HL-60 (cell line): ENCODE results near the gene SPON2.

Experiments used
- DNase-seq, 2 experiments: peaks; one replicate each; pipeline ENCODE4 v3.0.0-alpha.2; 2010 to 2020; ENCODE audit warnings: low read depth in 1 of 2, low spot score in 1 of 2
- H3K27ac ChIP-seq: fragments of 250-450 bp; sonication (Bioruptor Pico); replicated peaks from 2 replicates; pipeline ENCODE4 v1.5.1; 2020; ENCODE audit warnings: mild to moderate bottlenecking, moderate library complexity
- H3K27me3 ChIP-seq: fragments of 250-450 bp; sonication (Bioruptor Pico); 2 replicates; pipeline ENCODE4 v1.5.1; 2021; ENCODE audit warnings: mild to moderate bottlenecking, moderate library complexity; ENCODE audit not compliant: insufficient read depth, poor library complexity, severe bottlenecking
- H3K4me3 ChIP-seq: replicated peaks from 2 replicates; pipeline ENCODE4 v1.5.1; 2011; ENCODE audit warnings: mild to moderate bottlenecking, control low read depth, low read length; ENCODE audit not compliant: insufficient read depth
- GABPA ChIP-seq: IDR thresholded peaks from 2 replicates; pipeline ENCODE4 v1.6.1; 2012; ENCODE audit warnings: low read depth
- POLR2AphosphoS5 ChIP-seq: IDR thresholded peaks from 2 replicates; pipeline ENCODE4 v1.6.1; 2012; ENCODE audit warnings: low read depth
- SPI1 ChIP-seq: IDR thresholded peaks from 2 replicates; pipeline ENCODE4 v1.6.1; 2012; ENCODE audit warnings: low read depth, mild to moderate bottlenecking, borderline replicate concordance
- TF ChIP-seq, protein P1 (sequence below): IDR thresholded peaks from 2 replicates; pipeline ENCODE4 v1.6.1; 2012; ENCODE audit warnings: low read depth; ENCODE audit not compliant: insufficient replicate concordance
- TF ChIP-seq, protein P2 (sequence below): IDR thresholded peaks from one replicate; pipeline ENCODE4 v1.5.1; 2011; ENCODE audit warnings: low read length, control low read depth, inconsistent platforms; ENCODE audit not compliant: insufficient read depth

Gene SPON2

DNA sequence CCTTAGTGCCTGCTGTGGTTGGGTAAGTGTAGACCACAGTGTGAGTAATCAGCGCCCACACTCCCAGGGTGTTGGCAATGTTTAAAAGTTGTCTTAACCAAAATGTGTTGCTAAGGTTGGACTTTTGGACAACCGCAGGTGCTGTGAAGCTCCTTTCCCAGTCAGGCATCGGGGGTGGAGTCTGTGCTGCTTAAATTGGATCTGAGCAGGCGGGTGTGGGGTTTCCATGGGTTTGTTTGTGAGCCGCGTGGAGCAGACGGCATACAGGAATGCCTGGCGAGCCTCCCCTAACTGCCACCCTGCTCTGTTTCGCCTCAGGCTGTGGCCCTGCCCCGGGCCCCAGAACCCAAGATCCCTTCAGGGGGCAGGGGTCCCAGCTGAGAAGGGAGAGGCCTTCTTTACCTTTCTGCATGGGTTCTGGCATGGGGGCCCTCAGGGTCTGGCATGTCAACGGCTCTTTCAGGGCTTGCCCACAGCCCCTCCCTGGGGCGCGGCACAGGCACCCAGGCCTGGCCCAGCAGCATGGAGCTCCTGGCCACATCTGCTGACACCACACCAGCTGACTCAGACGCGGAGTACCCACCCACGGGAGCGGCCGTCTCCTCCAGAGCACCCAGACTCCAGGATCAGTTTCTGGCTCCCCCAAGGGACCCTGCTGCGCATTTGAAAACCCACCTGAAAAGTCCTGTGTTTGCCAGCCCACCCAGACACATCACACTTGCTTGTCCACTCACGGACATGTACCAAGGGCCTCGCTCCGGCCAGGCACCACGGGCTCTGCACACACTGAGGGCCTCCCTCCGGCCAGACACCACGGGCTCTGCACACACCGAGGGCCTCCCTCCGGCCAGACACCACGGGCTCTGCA is 5.1 kb upstream of the SPON2 start:
- no peak overlapping the region for H3K27ac ChIP-seq
- TF ChIP-seq, protein P1, sequence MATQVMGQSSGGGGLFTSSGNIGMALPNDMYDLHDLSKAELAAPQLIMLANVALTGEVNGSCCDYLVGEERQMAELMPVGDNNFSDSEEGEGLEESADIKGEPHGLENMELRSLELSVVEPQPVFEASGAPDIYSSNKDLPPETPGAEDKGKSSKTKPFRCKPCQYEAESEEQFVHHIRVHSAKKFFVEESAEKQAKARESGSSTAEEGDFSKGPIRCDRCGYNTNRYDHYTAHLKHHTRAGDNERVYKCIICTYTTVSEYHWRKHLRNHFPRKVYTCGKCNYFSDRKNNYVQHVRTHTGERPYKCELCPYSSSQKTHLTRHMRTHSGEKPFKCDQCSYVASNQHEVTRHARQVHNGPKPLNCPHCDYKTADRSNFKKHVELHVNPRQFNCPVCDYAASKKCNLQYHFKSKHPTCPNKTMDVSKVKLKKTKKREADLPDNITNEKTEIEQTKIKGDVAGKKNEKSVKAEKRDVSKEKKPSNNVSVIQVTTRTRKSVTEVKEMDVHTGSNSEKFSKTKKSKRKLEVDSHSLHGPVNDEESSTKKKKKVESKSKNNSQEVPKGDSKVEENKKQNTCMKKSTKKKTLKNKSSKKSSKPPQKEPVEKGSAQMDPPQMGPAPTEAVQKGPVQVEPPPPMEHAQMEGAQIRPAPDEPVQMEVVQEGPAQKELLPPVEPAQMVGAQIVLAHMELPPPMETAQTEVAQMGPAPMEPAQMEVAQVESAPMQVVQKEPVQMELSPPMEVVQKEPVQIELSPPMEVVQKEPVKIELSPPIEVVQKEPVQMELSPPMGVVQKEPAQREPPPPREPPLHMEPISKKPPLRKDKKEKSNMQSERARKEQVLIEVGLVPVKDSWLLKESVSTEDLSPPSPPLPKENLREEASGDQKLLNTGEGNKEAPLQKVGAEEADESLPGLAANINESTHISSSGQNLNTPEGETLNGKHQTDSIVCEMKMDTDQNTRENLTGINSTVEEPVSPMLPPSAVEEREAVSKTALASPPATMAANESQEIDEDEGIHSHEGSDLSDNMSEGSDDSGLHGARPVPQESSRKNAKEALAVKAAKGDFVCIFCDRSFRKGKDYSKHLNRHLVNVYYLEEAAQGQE: no peak
- TF ChIP-seq POLR2AphosphoS5 (no peak), GABPA (no peak), SPI1 (no peak)
- TF ChIP-seq, protein P2, sequence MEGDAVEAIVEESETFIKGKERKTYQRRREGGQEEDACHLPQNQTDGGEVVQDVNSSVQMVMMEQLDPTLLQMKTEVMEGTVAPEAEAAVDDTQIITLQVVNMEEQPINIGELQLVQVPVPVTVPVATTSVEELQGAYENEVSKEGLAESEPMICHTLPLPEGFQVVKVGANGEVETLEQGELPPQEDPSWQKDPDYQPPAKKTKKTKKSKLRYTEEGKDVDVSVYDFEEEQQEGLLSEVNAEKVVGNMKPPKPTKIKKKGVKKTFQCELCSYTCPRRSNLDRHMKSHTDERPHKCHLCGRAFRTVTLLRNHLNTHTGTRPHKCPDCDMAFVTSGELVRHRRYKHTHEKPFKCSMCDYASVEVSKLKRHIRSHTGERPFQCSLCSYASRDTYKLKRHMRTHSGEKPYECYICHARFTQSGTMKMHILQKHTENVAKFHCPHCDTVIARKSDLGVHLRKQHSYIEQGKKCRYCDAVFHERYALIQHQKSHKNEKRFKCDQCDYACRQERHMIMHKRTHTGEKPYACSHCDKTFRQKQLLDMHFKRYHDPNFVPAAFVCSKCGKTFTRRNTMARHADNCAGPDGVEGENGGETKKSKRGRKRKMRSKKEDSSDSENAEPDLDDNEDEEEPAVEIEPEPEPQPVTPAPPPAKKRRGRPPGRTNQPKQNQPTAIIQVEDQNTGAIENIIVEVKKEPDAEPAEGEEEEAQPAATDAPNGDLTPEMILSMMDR: no peak
- peaks cover 5% of the 10 kb centered on the region for H3K27me3 ChIP-seq
- DNase-seq: no peak
- no peak overlapping the region for H3K4me3 ChIP-seq

DNA sequence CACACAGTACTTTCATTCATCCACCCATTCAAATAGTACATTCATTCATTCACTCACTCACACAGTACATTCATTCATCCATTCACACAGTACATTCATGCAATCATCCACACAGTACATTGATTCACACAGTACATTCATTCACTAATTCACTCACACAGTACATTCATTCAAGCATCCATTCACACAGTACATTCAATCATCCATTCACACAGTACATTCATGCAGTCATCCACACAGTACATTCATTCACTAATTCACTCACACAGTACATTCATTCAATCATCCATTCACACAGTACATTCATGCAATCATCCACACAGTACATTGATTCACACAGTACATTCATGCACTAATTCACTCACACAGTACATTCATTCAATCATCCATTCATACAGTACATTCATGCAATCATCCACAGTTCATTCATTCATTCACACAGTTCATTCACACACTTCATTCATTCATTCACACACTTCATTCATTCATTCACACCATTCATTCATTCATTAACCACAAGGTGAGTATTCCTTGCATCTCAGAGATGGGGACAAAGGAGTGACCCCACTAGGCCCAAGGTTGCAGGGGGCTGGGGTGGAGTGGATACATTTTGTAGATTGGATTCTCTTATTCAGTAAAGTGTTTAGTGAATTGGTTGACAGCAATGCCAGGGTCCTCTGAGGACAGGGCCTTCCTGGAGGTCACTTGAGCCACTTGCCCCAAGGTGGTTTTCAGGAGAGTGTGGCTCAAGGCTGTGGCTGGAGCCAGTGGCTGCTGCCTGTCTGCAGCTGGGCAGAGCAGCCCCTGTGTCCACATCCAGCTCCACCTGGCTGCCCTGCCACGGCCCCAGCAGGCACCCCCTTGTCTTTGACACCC is 4.3 kb upstream of the SPON2 start:
- no peak for DNase-seq
- Histone ChIP-seq H3K27ac (no peak overlapping the region), H3K4me3 (no peak overlapping the region), H3K27me3 (peaks cover 14% of the 10 kb centered on the region)
- TF ChIP-seq SPI1 (no peak), POLR2AphosphoS5 (no peak), GABPA (no peak)
- TF ChIP-seq, protein P1: no peak
- TF ChIP-seq, protein P2: no peak

DNA sequence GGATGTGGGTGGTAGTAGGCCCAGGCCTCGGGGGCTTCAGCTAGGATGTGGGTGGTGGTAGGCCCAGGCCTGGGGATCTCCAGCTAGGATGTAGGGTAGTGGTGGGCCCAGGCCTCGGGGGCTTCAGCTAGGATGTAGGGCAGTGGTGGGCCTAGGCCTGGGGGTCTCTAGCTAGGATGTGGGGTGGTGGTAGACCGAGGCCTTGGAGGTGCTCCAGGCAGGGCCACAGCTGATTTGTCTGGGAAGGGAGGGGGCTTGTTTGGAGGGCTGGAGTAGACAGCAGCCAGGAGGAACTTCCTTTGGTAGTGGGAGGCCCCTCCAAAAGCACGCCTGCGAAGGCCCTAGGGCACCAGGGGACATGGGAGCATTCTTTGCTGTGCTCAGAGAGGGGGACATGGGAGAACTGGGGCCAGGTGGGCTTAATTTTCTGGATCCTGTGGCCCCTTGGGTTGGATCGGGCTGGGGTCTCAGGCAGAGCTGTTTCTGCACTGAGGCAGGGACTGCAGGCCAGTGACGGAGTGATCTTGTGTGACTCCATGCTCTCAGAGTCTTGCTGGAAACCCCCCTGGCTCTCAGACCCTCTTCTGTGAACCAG is 3.3 kb upstream of the SPON2 start:
- TF ChIP-seq SPI1: no peak
- no peak for TF ChIP-seq POLR2AphosphoS5
- no peak for TF ChIP-seq GABPA
- TF ChIP-seq, protein P1: no peak
- TF ChIP-seq, protein P2: no peak
- H3K27ac ChIP-seq: no peak overlapping the region
- DNase-seq: no peak

More for the DNA sequence above, 3.3 kb upstream of the SPON2 start:
- Histone ChIP-seq H3K4me3 (no peak overlapping the region), H3K27me3 (peaks cover 18% of the 10 kb centered on the region)
